Mucosa of rectum (tissue), 2 donors: Measurements from ENCODE around the gene IMMP2L.
"Not testable (repeated sequence)": the region's sequence is repeated elsewhere in the genome, so short reads cannot be mapped to it uniquely, and the experiment has no call there.

Source experiments
- H3K27ac ChIP-seq, 2 donors: one replicate each; pipeline ENCODE4 v1.7.0; 2013; ENCODE audit warnings: inconsistent platforms in 2 of 2, low read depth in 2 of 2, low read length in 2 of 2
- H3K27me3 ChIP-seq, 2 donors: one replicate each; pipeline ENCODE4 v1.7.0; 2013; ENCODE audit warnings: low read length in 2 of 2; ENCODE audit not compliant: control insufficient read depth in 2 of 2, insufficient read depth in 2 of 2
- H3K36me3 ChIP-seq, 2 donors: one replicate each; pipeline ENCODE4 v1.7.0; 2013; ENCODE audit warnings: low read length in 2 of 2; ENCODE audit not compliant: control insufficient read depth in 2 of 2, insufficient read depth in 2 of 2
- H3K4me1 ChIP-seq, 2 donors: one replicate each; pipeline ENCODE4 v1.7.0; 2013; ENCODE audit warnings: low read length in 2 of 2, mild to moderate bottlenecking in 1 of 2; ENCODE audit not compliant: control insufficient read depth in 2 of 2, insufficient read depth in 2 of 2
- H3K4me3 ChIP-seq, 2 donors: one replicate each; pipeline ENCODE4 v1.7.0; 2013; ENCODE audit warnings: low read length in 2 of 2
- H3K9ac ChIP-seq, 2 donors: one replicate each; pipeline ENCODE4 v1.7.0; 2013; ENCODE audit warnings: low read length in 2 of 2, low read depth in 1 of 2, mild to moderate bottlenecking in 1 of 2
- H3K9me3 ChIP-seq, 2 donors: one replicate each; pipeline ENCODE4 v1.7.0; 2013; ENCODE audit warnings: low read length in 2 of 2; ENCODE audit not compliant: control insufficient read depth in 2 of 2
- donor health status: healthy.
- donor health status: Normal muscosa, but diverticular disease.

The IMMP2L gene

DNA sequence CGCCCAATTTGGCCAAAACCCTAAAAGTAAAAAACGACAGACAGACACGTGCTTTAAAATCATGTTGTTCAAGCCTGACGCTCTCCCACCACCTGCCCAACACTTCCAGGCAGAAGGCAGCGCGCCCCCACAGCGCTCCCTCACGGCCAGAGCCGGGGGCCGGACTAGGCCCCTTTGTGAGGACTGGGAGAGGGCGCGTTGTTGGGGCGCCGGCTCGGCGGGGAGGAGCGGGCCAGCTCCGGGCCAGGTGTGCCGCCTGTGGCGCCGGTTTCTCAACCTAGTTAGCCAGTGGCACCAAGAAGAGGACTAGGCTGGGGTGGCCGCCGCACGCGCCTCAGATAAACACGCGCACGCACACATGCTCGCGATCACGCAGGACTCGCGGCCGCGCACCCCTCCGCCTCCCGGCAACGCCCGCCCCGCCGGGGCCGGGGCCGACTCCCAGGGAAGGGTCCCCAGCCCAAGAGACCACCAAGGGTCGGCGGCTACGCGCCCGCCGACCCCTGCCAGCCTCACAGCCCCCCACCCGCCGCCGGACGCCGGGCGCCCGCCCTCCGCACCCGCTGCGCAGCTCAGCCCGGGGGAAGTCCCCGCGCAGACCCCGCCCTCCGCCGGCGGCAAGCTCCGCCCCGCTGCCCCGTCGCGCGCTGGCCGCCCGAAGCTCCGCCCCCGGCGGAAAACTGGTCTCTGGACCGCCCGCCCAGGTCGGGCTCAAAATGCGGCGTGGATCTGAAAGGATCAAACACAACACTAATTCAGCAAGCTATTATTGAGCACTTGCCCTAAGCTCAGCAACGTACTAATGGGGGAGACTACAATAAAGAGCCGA, at the start of gene IMMP2L:
Gene IMMP2L (minus strand): TSS at position 589 of the 829 bp plus-strand sequence.
- Histone ChIP-seq H3K4me1 (peaks cover 10 to 11% of the 10 kb centered on the region in 2 donors), H3K27ac (peak within 1 kb of the TSS; percentile 41), H3K36me3 (no peaks in the 10 kb centered on the region), H3K9ac (peak within 1 kb of the TSS; percentile 73 to 84), H3K27me3 (no peaks in the 10 kb centered on the region), H3K4me3 (peak within 1 kb of the TSS; percentile 85), H3K9me3 (no peaks in the 10 kb centered on the region)

DNA sequence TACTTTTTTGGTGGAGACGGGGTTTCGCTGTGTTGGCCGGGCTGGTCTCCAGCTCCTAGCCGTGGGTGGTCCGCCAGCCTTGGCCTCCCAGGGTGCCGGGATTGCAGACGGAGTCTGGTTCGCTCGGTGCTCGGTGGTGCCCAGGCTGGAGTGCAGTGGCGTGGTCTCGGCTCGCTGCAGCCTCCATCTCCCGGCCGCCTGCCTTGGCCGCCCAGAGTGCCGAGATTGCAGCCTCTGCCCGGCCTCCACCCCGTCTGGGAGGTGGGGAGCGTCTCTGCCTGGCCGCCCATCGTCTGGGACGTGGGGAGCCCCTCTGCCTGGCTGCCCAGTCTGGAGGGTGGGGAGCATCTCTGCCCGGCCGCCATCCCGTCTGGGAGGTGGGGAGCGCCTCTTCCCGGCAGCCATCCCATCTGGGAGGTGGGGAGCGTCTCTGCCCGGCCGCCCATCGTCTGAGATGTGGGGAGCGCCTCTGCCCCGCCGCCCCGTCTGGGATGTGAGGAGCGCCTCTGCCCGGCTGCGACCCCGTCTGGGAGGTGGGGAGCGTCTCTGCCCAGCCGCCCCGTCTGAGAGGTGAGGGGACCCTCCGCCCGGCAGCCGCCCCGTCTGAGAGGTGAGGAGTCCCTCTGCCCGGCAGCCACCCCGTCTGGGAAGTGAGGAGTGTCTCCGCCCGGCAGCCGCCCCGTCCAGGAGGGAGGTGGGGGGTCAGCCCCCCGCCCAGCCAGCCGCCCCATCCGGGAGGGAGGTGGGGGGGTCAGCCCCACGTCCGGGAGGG, 47.4 kb upstream of the IMMP2L start:
- H3K27me3 ChIP-seq, H3K4me1 ChIP-seq, H3K4me3 ChIP-seq, H3K36me3 ChIP-seq, H3K27ac ChIP-seq, H3K9ac ChIP-seq, H3K9me3 ChIP-seq: not testable (repeated sequence)

DNA sequence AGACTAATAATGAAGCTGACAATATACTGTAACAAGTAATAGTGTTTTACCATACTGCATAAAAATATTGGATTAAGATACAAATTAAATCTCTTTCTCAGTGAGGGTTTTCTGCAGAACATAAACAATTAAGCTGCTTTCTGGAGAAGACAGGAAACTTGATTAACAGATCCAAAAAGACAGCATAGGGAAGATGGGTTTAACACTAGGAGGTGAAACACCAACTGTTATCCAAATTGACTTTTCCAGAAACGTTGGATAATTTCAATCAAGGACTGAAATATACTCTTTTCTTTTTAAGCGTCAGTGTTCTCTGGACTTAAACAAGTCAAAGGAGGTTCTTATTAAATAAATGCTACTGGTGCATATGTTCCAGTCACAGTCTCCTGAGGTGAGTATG, 45.3 kb upstream of the IMMP2L start:
- no peak overlapping the region for H3K27ac ChIP-seq
- H3K4me3 ChIP-seq: no peak overlapping the region
- H3K9me3 ChIP-seq: no peaks in the 10 kb centered on the region
- H3K9ac ChIP-seq: no peak overlapping the region
- H3K4me1 ChIP-seq: no peaks in the 10 kb centered on the region
- H3K36me3 ChIP-seq: no peaks in the 10 kb centered on the region
- no peaks in the 10 kb centered on the region for H3K27me3 ChIP-seq

GRCh38 chr7:111605246-111605645, 43.0 kb upstream of the IMMP2L start:
- Histone ChIP-seq H3K36me3 (no peaks in the 10 kb centered on the region), H3K27ac (no peak overlapping the region), H3K9ac (no peak overlapping the region), H3K4me3 (no peak overlapping the region), H3K27me3 (no peaks in the 10 kb centered on the region), H3K9me3 (no peaks in the 10 kb centered on the region), H3K4me1 (no peaks in the 10 kb centered on the region)

DNA sequence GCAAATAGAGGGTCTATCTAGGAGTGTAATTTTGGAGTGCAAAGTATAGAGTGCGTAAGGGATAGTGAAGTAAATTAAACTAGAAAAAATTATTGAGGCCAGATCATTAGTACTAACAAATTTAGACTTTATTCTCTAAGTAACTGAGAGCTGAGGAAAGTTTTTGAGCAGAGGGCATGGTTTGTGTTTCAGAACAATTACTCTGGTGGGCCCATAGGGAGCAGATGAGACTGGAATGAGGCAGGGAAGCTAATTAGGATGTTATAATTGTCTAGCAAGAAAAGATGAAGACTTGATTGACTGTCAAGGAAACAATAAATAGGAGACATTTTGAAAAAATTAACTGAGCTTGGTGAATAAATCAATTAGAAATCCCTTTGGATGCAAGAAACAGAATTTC, 37.8 kb upstream of the IMMP2L start:
- Histone ChIP-seq H3K9me3 (no peaks in the 10 kb centered on the region), H3K4me1 (no peaks in the 10 kb centered on the region), H3K36me3 (no peaks in the 10 kb centered on the region), H3K9ac (no peak overlapping the region), H3K27ac (no peak overlapping the region), H3K27me3 (no peaks in the 10 kb centered on the region), H3K4me3 (no peak overlapping the region)

DNA sequence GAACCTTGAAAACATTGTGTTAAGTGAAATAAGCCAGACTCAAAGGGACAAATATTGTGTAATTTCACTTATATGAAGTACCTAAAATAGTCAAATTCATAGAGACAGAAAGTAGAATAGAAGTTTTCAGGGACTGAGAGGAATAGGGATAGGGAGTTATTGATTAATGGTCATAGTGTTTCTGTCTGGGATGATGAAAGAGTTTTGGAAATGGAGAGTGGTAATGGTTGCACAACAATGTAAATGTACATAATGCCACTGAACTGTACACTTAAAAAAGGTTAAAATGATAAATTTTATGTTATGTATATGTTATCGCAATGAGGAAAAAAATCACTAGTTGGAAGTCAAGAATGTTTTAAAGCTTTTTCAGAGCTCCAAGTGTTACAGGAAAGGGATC, 33.5 kb upstream of the IMMP2L start:
- Histone ChIP-seq H3K9ac (no peak overlapping the region), H3K27ac (no peak overlapping the region), H3K36me3 (no peaks in the 10 kb centered on the region), H3K4me1 (no peaks in the 10 kb centered on the region), H3K9me3 (no peaks in the 10 kb centered on the region), H3K4me3 (no peak overlapping the region), H3K27me3 (no peaks in the 10 kb centered on the region)

DNA sequence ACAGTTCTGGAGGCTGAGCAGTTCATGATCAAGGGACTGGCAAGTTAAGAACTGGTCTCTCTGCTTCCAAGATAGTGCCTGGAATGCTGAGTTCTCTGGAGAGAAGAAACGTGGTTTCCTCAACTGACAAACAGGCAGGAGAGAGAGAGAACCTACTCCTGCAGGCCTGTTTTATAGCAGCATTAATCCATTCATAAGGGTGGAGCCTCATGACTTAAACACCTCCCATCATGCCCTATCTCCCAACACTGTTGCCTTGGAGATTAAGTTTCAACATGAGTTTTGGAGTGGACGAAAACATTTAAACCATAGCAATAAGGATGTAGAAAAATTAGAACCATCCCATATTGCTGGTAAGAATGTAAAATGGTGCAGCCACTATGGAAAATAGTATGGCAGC, 32.3 kb upstream of the IMMP2L start:
- Histone ChIP-seq H3K36me3 (no peaks in the 10 kb centered on the region), H3K27ac (no peak overlapping the region), H3K9me3 (no peaks in the 10 kb centered on the region), H3K4me1 (no peaks in the 10 kb centered on the region), H3K27me3 (no peaks in the 10 kb centered on the region), H3K9ac (no peak overlapping the region), H3K4me3 (no peak overlapping the region)

GRCh38 chr7:111593343-111593742, 31.1 kb upstream of the IMMP2L start:
- Histone ChIP-seq H3K27me3 (no peaks in the 10 kb centered on the region), H3K9me3 (no peaks in the 10 kb centered on the region), H3K9ac (no peak overlapping the region), H3K27ac (no peak overlapping the region), H3K36me3 (no peaks in the 10 kb centered on the region), H3K4me3 (no peak overlapping the region), H3K4me1 (no peaks in the 10 kb centered on the region)

DNA sequence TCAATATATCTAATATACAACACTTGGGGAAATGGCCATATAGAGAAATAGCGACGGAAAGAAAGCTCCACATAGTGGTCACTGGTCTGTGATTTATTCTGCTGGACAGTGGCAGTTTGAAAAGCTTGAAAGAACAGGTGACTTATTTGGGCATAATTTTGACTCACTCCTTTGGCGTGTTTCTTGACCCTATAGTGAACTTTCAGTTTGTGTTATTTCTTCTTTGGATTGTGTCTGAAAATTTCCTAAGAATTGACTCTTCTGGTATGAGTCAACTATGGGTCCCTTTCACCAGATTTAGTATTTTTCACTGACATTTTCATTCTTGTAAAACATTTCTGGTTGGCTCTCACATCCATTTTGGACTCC, 25.8 kb upstream of the IMMP2L start:
- H3K9me3 ChIP-seq: no peaks in the 10 kb centered on the region
- H3K4me3 ChIP-seq: no peak overlapping the region
- no peaks in the 10 kb centered on the region for H3K4me1 ChIP-seq
- H3K27me3 ChIP-seq: no peaks in the 10 kb centered on the region
- H3K36me3 ChIP-seq: no peaks in the 10 kb centered on the region
- H3K27ac ChIP-seq: no peak overlapping the region
- H3K9ac ChIP-seq: no peak overlapping the region

GRCh38 chr7:111587410-111588064, 25.2 kb upstream of the IMMP2L start:
- H3K9me3 ChIP-seq: no peaks in the 10 kb centered on the region
- H3K27me3 ChIP-seq: no peaks in the 10 kb centered on the region
- no peak overlapping the region for H3K27ac ChIP-seq
- no peak overlapping the region for H3K4me3 ChIP-seq
- no peaks in the 10 kb centered on the region for H3K36me3 ChIP-seq
- H3K9ac ChIP-seq: no peak overlapping the region
- H3K4me1 ChIP-seq: no peaks in the 10 kb centered on the region
